ENCODE data around the gene SEMA4B. TPM values are rescaled to one million over a fixed set of nuclear protein-coding genes. Genes with fewer than 3 reads are reported as not detected.

The SEMA4B gene
- total and polyA plus RNA-seq, 10 of the 15 experiments (the other 5 are each of a cell fraction or from before 2014, with no cell fraction given): 0.87 to 26.0 (median 9.3) TPM

DNA sequence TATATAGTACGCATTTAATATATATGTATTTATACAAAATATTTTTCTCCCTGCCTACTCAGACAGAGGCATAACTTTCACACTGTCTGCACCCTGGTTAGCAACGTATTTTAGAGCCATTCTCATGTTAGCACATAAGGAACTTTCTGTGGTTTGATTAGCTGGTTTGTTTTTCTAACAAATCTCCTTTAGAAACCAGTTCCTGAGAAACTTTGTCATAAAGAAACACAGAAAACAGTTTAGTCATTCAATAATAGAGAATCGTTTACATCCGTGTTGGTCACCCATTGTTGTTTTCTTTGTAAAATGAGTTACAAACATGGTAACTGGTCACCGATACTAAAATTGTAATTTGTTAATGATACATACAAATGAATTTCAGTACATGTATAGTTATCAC lies 58.4 kb downstream of the SEMA4B start (continued):
- TF ChIP-seq NKRF (conservative IDR thresholded peaks at IDR 0.05) (no peak), SIN3A (IDR thresholded peaks at IDR 0.05; ENCODE audit: low read depth, low read length) (no peak), EP300 (IDR thresholded peaks at IDR 0.05; ENCODE audit: borderline replicate concordance in 1 of 2, control insufficient read depth in 1 of 2, low read depth in 2 of 2, low read length in 2 of 2) (peak; percentile 74 to 87; a peak in 3 of 4 replicates), IKZF1 (conservative IDR thresholded peaks at IDR 0.05) (0 out of 2 replicates have a peak, but pooled peaks have one; percentile 16), SKIL (IDR thresholded peaks at IDR 0.05; ENCODE audit: low read depth, poor library complexity, severe bottlenecking) (peak; percentile 94), GABPA (IDR thresholded peaks at IDR 0.05; ENCODE audit: low read depth) (0 out of 2 replicates have a peak, but pooled peaks have one; percentile 39), NBN (IDR thresholded peaks at IDR 0.05) (no peak), CBX5 (IDR thresholded peaks at IDR 0.05; ENCODE audit: low read depth) (peak; percentile 72; the same call in 1 of the 2 replicates), HDAC2 (IDR thresholded peaks at IDR 0.05) (no peak), NRF1 (conservative IDR thresholded peaks at IDR 0.05; ENCODE audit: low read depth, low read length) (no peak), RELB (IDR thresholded peaks at IDR 0.05; ENCODE audit: low read depth) (peak; percentile 42; the same call in 1 of the 2 replicates), HCFC1 (IDR thresholded peaks at IDR 0.05; ENCODE audit: low read length) (no peak), ZBED1 (IDR thresholded peaks at IDR 0.05; ENCODE audit: borderline replicate concordance) (peak; percentile 47; the same call in 1 of the 2 replicates), BCL11A (IDR thresholded peaks at IDR 0.05; ENCODE audit: low read depth, low read length) (no peak), NR2C1 (IDR thresholded peaks at IDR 0.05) (no peak), PML (IDR thresholded peaks at IDR 0.05; ENCODE audit: low read length) (0 out of 2 replicates have a peak, but pooled peaks have one; percentile 51), CREB1 (IDR thresholded peaks at IDR 0.05; ENCODE audit: low read depth) (peak; percentile 47; the same call in 1 of the 2 replicates), MEF2B (IDR thresholded peaks at IDR 0.05; ENCODE audit: partially characterized antibody, poor library complexity, severe bottlenecking) (peak; percentile 52), CBFB (IDR thresholded peaks at IDR 0.05; ENCODE audit: low read depth) (peak; percentile 54; the same call in 1 of the 2 replicates), FOXK2 (IDR thresholded peaks at IDR 0.05) (no peak), MTA2 (IDR thresholded peaks at IDR 0.05; ENCODE audit: low read depth) (peak; percentile 89), TARDBP (IDR thresholded peaks at IDR 0.05; ENCODE audit: borderline replicate concordance) (no peak), RFX5 (IDR thresholded peaks at IDR 0.05; ENCODE audit: low read depth, low read length) (no peak), JUNB (IDR thresholded peaks at IDR 0.05) (peak; percentile 87), CREM (IDR thresholded peaks at IDR 0.05; ENCODE audit: low read depth) (0 out of 2 replicates have a peak, but pooled peaks have one; percentile 23), RUNX3 (IDR thresholded peaks at IDR 0.05; ENCODE audit: low read length) (peak; percentile 92)
- TF ChIP-seq, protein P1, sequence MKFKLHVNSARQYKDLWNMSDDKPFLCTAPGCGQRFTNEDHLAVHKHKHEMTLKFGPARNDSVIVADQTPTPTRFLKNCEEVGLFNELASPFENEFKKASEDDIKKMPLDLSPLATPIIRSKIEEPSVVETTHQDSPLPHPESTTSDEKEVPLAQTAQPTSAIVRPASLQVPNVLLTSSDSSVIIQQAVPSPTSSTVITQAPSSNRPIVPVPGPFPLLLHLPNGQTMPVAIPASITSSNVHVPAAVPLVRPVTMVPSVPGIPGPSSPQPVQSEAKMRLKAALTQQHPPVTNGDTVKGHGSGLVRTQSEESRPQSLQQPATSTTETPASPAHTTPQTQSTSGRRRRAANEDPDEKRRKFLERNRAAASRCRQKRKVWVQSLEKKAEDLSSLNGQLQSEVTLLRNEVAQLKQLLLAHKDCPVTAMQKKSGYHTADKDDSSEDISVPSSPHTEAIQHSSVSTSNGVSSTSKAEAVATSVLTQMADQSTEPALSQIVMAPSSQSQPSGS (IDR thresholded peaks at IDR 0.05; ENCODE audit: low read length): peak; percentile 86
